DOHH2 (cell line): Measurements from ENCODE around the gene IDUA.

ENCODE experiments used
- H3F3A ChIP-seq: fragments of 200-600 bp; sonication (generic), shearing (Covaris generic); 2 replicates; pipeline ENCODE4 v1.6.0; 2016; ENCODE audit warnings: antibody characterized with exemption, mild to moderate bottlenecking; ENCODE audit not compliant: control insufficient read depth, insufficient read depth
- H3K27ac ChIP-seq: fragments of 200-600 bp; sonication (generic); 2 replicates; pipeline ENCODE4 v1.5.1; 2014; ENCODE audit warnings: low read depth, mild to moderate bottlenecking, low read length, moderate library complexity
- H3K27me3 ChIP-seq: fragments of 200-600 bp; sonication (generic); 2 replicates; pipeline ENCODE4 v1.6.1; 2014; ENCODE audit warnings: mild to moderate bottlenecking, low read length, mixed read lengths; ENCODE audit not compliant: control insufficient read depth
- H3K36me3 ChIP-seq: fragments of 200-600 bp; sonication (generic); 2 replicates; pipeline ENCODE4 v1.6.1; 2014; ENCODE audit warnings: mild to moderate bottlenecking, low read length, moderate library complexity, mixed read lengths; ENCODE audit not compliant: control insufficient read depth
- H3K4me1 ChIP-seq: fragments of 200-600 bp; sonication (generic); 2 replicates; pipeline ENCODE4 v1.6.1; 2014; ENCODE audit warnings: mild to moderate bottlenecking, low read length, mixed read lengths; ENCODE audit not compliant: control insufficient read depth
- H3K4me2 ChIP-seq: fragments of 200-600 bp; sonication (generic); 2 replicates; pipeline ENCODE4 v1.6.0; 2014; ENCODE audit warnings: mild to moderate bottlenecking, low read length, moderate library complexity
- H3K4me3 ChIP-seq: fragments of 200-600 bp; sonication (generic); 2 replicates; pipeline ENCODE4 v1.5.1; 2014; ENCODE audit warnings: mild to moderate bottlenecking, low read length, mixed read lengths
- H3K79me2 ChIP-seq: fragments of 200-600 bp; sonication (generic); 2 replicates; pipeline ENCODE4 v1.6.1; 2014; ENCODE audit warnings: mild to moderate bottlenecking, low read length, mixed read lengths; ENCODE audit not compliant: control insufficient read depth
- H3K9me2 ChIP-seq: fragments of 200-600 bp; sonication (generic); replicated peaks from 2 replicates; pipeline ENCODE4 v1.6.1; 2014; ENCODE audit warnings: mild to moderate bottlenecking, low read length, mixed read lengths; ENCODE audit not compliant: control insufficient read depth
- H3K9me3 ChIP-seq: fragments of 200-600 bp; sonication (generic); 2 replicates; pipeline ENCODE4 v1.6.1; 2014; ENCODE audit warnings: antibody characterized with exemption, low read length, mixed read lengths; ENCODE audit not compliant: control insufficient read depth, insufficient read depth
- H4K20me1 ChIP-seq: fragments of 200-600 bp; sonication (generic); 2 replicates; pipeline ENCODE4 v1.6.0; 2014; ENCODE audit warnings: low read depth, mild to moderate bottlenecking, antibody characterized with exemption, low read length, moderate library complexity; ENCODE audit not compliant: control insufficient read depth, insufficient read depth
- EZH2phosphoT487 ChIP-seq: fragments of 200-600 bp; sonication (generic); IDR thresholded peaks from 2 replicates; pipeline ENCODE4 v1.6.1; 2017; ENCODE audit warnings: borderline replicate concordance, mild to moderate bottlenecking, antibody characterized with exemption, low read length, moderate library complexity, mixed read lengths
- TF ChIP-seq, protein P1 (sequence below): fragments of 200-600 bp; sonication (generic); IDR thresholded peaks from one replicate; pipeline ENCODE4 v1.5.1; 2014; ENCODE audit warnings: antibody characterized with exemption, mild to moderate bottlenecking, low read depth, low read length; ENCODE audit not compliant: poor library complexity, severe bottlenecking

Gene IDUA

DNA sequence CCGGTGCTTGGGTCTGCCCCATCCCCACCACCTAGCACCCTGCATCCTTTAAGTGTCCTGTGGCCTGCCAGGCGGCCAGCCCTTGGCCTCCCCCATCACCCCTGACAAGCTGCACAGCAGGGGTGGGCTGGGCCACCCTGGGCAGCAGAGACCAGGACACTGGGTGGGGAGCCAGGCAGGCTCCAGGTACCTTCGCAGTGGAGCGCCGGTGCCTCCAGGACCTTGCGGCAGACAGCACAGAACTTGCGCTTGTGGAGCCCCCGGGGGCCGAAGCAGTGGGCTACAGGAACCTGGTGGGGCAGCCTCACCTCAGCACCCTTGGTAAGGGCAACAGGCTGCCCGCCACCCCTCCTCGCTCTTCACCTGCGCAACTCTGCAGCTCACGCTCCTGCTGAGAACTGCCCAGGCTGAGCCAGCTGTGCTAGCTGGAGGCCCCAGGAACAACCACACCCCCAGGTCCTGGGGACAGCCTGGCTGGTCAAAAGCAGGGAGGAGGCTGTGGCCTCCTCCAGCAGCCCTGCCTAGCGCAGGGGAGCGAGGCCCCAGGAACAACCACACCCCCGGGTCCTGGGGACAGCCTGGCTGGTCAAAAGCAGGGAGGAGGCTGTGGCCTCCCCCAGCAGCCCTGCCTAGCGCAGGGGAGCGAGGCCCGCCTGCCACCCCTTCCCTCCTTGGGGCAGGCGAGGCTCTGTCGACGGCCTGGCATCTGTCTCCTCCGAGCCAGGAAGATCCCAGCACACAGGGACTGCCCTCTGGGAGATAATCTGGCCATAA, 18.0 kb upstream of the IDUA start:
- H3K4me2 ChIP-seq: no peak overlapping the region
- H3K27me3 ChIP-seq: no peaks in the 10 kb centered on the region

DNA sequence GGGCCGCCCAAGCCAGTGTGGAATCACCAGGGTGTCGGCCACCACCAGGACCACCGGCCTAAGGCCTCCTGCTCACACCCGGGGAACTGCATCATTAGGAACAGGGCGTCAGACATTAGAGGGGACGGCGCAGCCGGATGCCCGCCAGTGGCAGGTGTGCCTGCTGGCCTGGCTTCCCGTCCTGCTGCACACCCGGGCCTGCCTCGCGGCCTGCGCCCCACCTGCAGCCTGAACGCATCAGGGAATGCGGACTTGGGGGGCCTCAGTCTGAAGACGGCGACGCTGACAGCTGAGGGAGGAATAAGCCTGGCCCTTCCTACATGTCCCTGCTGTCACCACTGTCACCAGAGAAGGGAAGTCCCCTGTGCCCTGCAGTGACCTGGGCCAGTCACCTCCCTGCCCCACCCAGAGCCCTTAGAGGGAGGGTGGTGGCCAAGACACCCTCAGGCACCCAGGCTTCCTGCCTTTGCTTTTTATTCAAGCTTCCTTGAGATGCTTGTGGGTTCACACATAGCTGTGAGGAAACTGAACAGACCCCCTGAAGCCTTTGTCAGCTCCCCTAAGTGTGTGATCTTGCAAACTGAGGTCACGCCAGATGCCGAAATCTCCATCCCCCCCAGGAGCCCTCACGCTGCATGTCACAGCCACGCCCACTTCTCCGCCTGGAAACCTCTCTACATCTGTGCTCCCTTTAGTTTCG, 16.6 kb upstream of the IDUA start:
- H3F3A ChIP-seq: no peaks in the 10 kb centered on the region
- no peak overlapping the region for H3K4me2 ChIP-seq
- H3K9me2 ChIP-seq: no peaks in the 10 kb centered on the region
- no peaks in the 10 kb centered on the region for H3K36me3 ChIP-seq
- H4K20me1 ChIP-seq: peaks cover 14% of the 10 kb centered on the region; the same call in 1 of the 2 replicates
- no peak overlapping the region for H3K4me3 ChIP-seq
- H3K27ac ChIP-seq: no peak overlapping the region
- no peak for TF ChIP-seq EZH2phosphoT487
- TF ChIP-seq, protein P1, sequence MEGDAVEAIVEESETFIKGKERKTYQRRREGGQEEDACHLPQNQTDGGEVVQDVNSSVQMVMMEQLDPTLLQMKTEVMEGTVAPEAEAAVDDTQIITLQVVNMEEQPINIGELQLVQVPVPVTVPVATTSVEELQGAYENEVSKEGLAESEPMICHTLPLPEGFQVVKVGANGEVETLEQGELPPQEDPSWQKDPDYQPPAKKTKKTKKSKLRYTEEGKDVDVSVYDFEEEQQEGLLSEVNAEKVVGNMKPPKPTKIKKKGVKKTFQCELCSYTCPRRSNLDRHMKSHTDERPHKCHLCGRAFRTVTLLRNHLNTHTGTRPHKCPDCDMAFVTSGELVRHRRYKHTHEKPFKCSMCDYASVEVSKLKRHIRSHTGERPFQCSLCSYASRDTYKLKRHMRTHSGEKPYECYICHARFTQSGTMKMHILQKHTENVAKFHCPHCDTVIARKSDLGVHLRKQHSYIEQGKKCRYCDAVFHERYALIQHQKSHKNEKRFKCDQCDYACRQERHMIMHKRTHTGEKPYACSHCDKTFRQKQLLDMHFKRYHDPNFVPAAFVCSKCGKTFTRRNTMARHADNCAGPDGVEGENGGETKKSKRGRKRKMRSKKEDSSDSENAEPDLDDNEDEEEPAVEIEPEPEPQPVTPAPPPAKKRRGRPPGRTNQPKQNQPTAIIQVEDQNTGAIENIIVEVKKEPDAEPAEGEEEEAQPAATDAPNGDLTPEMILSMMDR: no peak
- H3K27me3 ChIP-seq: no peaks in the 10 kb centered on the region
- H3K9me3 ChIP-seq: no peaks in the 10 kb centered on the region
- peaks cover 7% of the 10 kb centered on the region for H3K4me1 ChIP-seq
- H3K79me2 ChIP-seq: no peaks in the 10 kb centered on the region

More for the DNA sequence above, 18.0 kb upstream of the IDUA start:
- no peaks in the 10 kb centered on the region for H3K9me2 ChIP-seq
- H3K27ac ChIP-seq: no peak overlapping the region
- peaks cover 7% of the 10 kb centered on the region for H3K4me1 ChIP-seq
- H3F3A ChIP-seq: no peaks in the 10 kb centered on the region
- peaks cover 14% of the 10 kb centered on the region; the same call in 1 of the 2 replicates for H4K20me1 ChIP-seq
- TF ChIP-seq, protein P1: no peak
- TF ChIP-seq EZH2phosphoT487: no peak
- no peaks in the 10 kb centered on the region for H3K36me3 ChIP-seq
- H3K4me3 ChIP-seq: no peak overlapping the region
- H3K9me3 ChIP-seq: no peaks in the 10 kb centered on the region
- H3K79me2 ChIP-seq: no peaks in the 10 kb centered on the region

DNA sequence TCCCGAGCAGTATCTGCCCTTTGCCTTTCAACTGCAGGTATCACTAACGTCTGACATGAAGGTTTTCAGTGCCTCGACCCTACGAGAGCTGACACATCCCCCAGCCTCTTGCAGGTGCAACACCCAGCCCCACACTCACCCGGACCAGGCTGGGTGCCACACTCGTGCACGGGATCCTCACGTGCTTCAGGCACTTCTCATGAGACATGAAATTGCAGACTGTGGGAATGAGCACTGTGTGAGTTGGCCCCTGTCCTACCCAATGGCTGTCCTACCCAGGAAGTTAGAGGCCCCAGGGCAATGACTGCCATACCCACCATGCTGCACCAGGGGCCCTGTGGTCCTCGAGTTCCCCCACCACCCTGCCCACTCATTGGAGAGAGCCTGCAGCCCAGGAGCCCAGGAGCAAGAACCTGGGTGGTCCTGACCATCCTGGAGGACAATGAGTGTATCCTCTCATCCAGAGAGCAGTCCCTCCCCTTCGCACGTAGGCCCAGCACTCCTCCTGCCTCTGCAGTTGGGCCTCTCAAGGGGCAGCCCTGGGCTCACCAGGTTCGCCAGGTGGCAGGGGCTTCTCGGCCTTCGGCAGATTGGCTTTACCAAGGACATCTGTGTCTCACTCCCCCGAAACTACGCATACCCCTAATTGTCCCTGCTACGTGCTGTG, 15.9 kb upstream of the IDUA start:
- no peaks in the 10 kb centered on the region for H3K9me2 ChIP-seq
- H3F3A ChIP-seq: no peaks in the 10 kb centered on the region
- no peaks in the 10 kb centered on the region for H3K9me3 ChIP-seq
- H3K4me3 ChIP-seq: no peak overlapping the region
- H3K79me2 ChIP-seq: no peaks in the 10 kb centered on the region
- H3K36me3 ChIP-seq: no peaks in the 10 kb centered on the region
- no peaks in the 10 kb centered on the region for H3K27me3 ChIP-seq
- no peak for TF ChIP-seq EZH2phosphoT487
- TF ChIP-seq, protein P1: no peak
- H3K4me1 ChIP-seq: peaks cover 7% of the 10 kb centered on the region
- H4K20me1 ChIP-seq: peaks cover 14% of the 10 kb centered on the region; the same call in 1 of the 2 replicates
- no peak overlapping the region for H3K4me2 ChIP-seq
- no peak overlapping the region for H3K27ac ChIP-seq
